Measurements from ENCODE around the gene EIF2A. TPM values are rescaled to one million over a fixed set of nuclear protein-coding genes. Genes with fewer than 3 reads are reported as not detected.
A peak's percentile ranks its signal among the peaks of the same experiment; 100 is the strongest.

The EIF2A gene
- total and polyA plus RNA-seq, 2 of the 13 experiments (the other 11 are each of a cell fraction or from before 2014, with no cell fraction given), result 124 to 139 TPM

DNA sequence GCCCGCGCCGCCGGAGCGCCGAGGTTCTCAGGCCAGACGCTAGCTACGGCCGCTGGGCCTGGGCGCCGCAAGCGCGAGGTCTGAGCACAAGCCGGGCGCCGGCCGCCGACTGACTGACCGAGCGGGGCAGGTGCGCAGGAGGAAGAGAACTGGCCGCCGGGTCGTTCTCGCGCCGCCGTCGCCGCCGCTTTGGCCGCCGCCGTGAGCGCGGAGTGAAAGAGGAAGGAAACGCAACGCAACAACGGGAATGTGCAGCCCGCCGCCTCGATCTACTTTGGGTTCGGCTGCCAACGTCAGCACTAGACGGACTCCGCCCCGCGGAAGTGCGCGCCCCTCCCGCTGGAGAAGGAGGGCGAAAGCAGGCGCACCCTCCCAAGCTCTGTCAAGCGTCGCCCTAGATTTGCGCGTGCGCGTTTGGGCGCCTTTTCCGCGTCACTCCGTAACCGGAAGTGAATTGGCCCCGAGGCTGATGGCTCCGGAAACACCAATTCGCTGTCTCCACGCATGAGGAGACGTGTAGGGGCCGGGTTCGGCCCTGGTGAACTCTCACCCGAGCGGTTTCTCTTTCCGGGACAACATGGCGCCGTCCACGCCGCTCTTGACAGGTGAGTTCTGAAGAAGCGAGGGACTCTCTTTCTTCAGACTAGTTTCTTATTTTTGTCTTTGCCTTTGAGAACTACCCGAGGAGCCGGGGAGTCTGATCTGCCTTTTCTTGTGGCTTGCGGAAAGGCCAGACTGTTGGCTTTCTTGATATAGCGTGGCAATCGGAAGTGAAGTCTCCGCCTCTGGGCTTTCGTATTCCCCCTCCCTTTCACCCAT is at the start of gene EIF2A, which contains the start of gene SERP1 (continued):
- TF ChIP-seq, protein P1, sequence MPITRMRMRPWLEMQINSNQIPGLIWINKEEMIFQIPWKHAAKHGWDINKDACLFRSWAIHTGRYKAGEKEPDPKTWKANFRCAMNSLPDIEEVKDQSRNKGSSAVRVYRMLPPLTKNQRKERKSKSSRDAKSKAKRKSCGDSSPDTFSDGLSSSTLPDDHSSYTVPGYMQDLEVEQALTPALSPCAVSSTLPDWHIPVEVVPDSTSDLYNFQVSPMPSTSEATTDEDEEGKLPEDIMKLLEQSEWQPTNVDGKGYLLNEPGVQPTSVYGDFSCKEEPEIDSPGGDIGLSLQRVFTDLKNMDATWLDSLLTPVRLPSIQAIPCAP (CRISPR knock-in tag; IDR thresholded peaks at IDR 0.05; ENCODE audit: low read depth), result no peak
- TF ChIP-seq ZNF563 (CRISPR knock-in tag; IDR thresholded peaks at IDR 0.05) (peak; percentile 69; the same call in 1 of the 2 replicates), ZNF496 (CRISPR knock-in tag; IDR thresholded peaks at IDR 0.05; ENCODE audit: insufficient replicate concordance) (no peak), PAX8 (CRISPR knock-in tag; IDR thresholded peaks at IDR 0.05; ENCODE audit: borderline replicate concordance) (peak; percentile 79; the same call in 1 of the 2 replicates), ZXDC (CRISPR knock-in tag; IDR thresholded peaks at IDR 0.05) (peak; percentile 89), HNF4A (CRISPR knock-in tag; IDR thresholded peaks at IDR 0.05) (no peak; the same call in none of the 2 replicates), ZNF841 (CRISPR knock-in tag; IDR thresholded peaks at IDR 0.05; ENCODE audit: borderline replicate concordance) (no peak), ZMYM2 (CRISPR knock-in tag; IDR thresholded peaks at IDR 0.05) (no peak), ZNF296 (CRISPR knock-in tag; conservative IDR thresholded peaks at IDR 0.05) (no peak), HDAC1 (CRISPR knock-in tag; IDR thresholded peaks at IDR 0.05) (peak; percentile 91), ZBED4 (CRISPR knock-in tag; IDR thresholded peaks at IDR 0.05; ENCODE audit: borderline replicate concordance) (peak; percentile 19; the same call in 1 of the 2 replicates), RAD51 (IDR thresholded peaks at IDR 0.05; ENCODE audit: borderline replicate concordance) (no peak), SALL2 (CRISPR knock-in tag; IDR thresholded peaks at IDR 0.05) (peak; percentile 86), HNF4G (IDR thresholded peaks at IDR 0.05; ENCODE audit: borderline replicate concordance, low read depth, low read length) (0 out of 2 replicates have a peak, but pooled peaks have one; percentile 7), HNF4G (CRISPR knock-in tag; IDR thresholded peaks at IDR 0.05; ENCODE audit: borderline replicate concordance, low read depth) (no peak), ZNF746 (CRISPR knock-in tag; IDR thresholded peaks at IDR 0.05) (peak; percentile 70), HOXA3 (CRISPR knock-in tag; IDR thresholded peaks at IDR 0.05) (peak; percentile 96), KAT8 (CRISPR knock-in tag; IDR thresholded peaks at IDR 0.05) (peak; percentile 99), ZFX (CRISPR knock-in tag; IDR thresholded peaks at IDR 0.05; ENCODE audit: low read depth) (peak; percentile 94), DR1 (CRISPR knock-in tag; IDR thresholded peaks at IDR 0.05) (peak; percentile 69), SMAD9 (CRISPR knock-in tag; IDR thresholded peaks at IDR 0.05) (0 out of 2 replicates have a peak, but pooled peaks have one; percentile 28)
